Measurements from ENCODE around the gene C7orf57.
"Not testable (repeated sequence)": the region's sequence is repeated elsewhere in the genome, so short reads cannot be mapped to it uniquely, and the experiment has no call there.

Gene C7orf57

DNA sequence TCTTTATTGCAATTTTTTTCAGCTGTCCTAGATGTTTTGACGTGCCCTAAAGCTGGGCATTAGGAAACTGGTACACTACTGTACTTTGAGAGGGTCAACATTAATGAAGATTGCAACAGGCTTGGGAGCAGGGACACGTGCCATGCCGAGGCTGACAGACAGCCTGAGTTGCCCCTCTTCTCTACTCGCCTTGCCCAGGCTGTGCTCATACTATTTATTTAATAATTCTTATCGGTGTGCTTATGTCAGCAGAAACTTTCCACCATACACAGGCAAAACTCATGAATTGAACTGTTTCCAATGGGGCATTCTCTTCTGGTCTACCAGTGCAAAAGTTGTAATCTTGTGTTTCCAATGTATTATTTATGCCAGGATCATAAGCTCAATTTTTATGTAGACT is 24.4 kb downstream of the C7orf57 start:
- no peak overlapping the region for H3K9ac ChIP-seq (ENCODE audit: low read length)
- no peak overlapping the region for H3K27ac ChIP-seq (ENCODE audit: low read depth, low read length)
- no peaks in the 10 kb centered on the region for H3K9me3 ChIP-seq (ENCODE audit: low read length)
- no peaks in the 10 kb centered on the region for H3K4me1 ChIP-seq (ENCODE audit: insufficient read depth, low read length)
- no peaks in the 10 kb centered on the region for H3K27me3 ChIP-seq (ENCODE audit: control insufficient read depth in 1 of 2, insufficient read depth in 2 of 2, low read length in 2 of 2)
- no peaks in the 10 kb centered on the region for H3K36me3 ChIP-seq (ENCODE audit: insufficient read depth, low read length)
- H3K4me3 ChIP-seq (ENCODE audit: low read depth in 1 of 2, low read length in 2 of 2): no peak overlapping the region

DNA sequence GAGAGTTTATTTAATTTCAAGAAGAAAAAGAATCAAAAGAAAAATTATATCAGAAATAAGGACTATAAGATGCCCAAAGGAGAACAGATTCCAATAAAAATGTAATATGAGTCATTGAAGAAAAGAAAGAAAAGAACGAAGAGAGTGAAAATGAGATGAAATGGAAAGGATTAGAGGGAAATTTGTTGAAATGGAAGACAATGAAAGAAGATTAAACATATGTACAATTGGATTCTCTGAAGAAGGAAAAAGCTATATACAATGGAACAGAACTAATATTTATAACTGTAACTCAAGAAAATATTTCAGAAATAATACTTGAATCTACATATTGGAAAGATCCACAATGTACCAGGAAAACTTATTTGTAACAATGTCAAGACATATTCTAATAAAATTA is 28.6 kb downstream of the C7orf57 start:
- Histone ChIP-seq H3K4me3 (ENCODE audit: low read depth in 1 of 2, low read length in 2 of 2) (no peak overlapping the region), H3K9me3 (ENCODE audit: low read length) (no peaks in the 10 kb centered on the region), H3K36me3 (ENCODE audit: insufficient read depth, low read length) (no peaks in the 10 kb centered on the region), H3K27me3 (ENCODE audit: control insufficient read depth in 1 of 2, insufficient read depth in 2 of 2, low read length in 2 of 2) (no peaks in the 10 kb centered on the region), H3K4me1 (ENCODE audit: insufficient read depth, low read length) (no peaks in the 10 kb centered on the region), H3K27ac (ENCODE audit: low read depth, low read length) (no peak overlapping the region), H3K9ac (ENCODE audit: low read length) (no peak overlapping the region)

DNA sequence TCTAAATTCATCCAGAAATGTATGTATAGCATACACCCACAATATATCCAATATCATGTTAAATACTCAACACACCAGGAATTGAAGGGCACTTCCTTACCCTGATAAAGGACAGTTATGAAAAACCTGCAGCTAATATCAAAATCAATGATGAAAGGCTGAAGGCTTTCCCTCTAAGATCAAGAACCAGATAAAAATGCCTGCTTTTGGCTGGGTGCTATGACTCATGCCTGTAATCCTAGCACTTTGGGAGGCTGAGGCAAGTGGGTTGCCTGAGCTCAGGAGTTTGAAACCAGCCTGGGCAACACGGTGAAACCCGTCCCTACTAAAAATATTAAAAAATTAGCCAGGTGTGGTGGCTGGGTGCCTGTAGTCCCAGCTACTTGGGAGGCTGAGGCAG is 32.1 kb downstream of the C7orf57 start:
- H3K27me3 ChIP-seq (ENCODE audit: control insufficient read depth in 1 of 2, insufficient read depth in 2 of 2, low read length in 2 of 2): no peaks in the 10 kb centered on the region

DNA sequence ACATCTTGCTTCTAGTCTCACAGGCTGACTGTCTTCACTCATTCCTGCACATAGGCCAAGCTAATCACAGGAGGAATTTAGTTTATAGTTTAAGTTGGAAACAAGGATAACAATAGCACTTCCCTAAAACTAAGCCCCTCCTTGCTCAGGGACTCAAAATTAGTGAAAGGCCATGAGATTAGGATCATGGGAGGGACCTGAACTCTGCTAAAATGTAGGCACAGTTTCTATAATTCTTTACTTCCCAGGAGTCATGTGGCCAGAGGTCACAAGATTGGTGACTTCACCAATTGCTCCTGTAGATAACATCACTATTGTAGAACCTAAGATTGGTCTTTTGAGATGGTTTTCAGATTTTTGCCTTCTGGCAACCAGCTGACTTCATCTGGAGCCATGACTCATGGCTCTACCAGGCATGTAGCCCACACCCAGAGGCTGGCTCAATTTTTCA is 38.9 kb downstream of the C7orf57 start:
- Histone ChIP-seq H3K36me3 (ENCODE audit: insufficient read depth, low read length) (no peaks in the 10 kb centered on the region), H3K9me3 (ENCODE audit: low read length) (no peaks in the 10 kb centered on the region), H3K4me1 (ENCODE audit: insufficient read depth, low read length) (no peaks in the 10 kb centered on the region), H3K4me3 (ENCODE audit: low read depth in 1 of 2, low read length in 2 of 2) (no peak overlapping the region), H3K9ac (ENCODE audit: low read length) (no peak overlapping the region), H3K27ac (ENCODE audit: low read depth, low read length) (no peak overlapping the region), H3K27me3 (ENCODE audit: control insufficient read depth in 1 of 2, insufficient read depth in 2 of 2, low read length in 2 of 2) (no peaks in the 10 kb centered on the region)

More for the DNA sequence above, 32.1 kb downstream of the C7orf57 start:
- Histone ChIP-seq H3K4me3 (ENCODE audit: low read depth in 1 of 2, low read length in 2 of 2) (no peak overlapping the region), H3K9me3 (ENCODE audit: low read length) (no peaks in the 10 kb centered on the region), H3K36me3 (ENCODE audit: insufficient read depth, low read length) (no peaks in the 10 kb centered on the region), H3K9ac (ENCODE audit: low read length) (no peak overlapping the region), H3K4me1 (ENCODE audit: insufficient read depth, low read length) (no peaks in the 10 kb centered on the region), H3K27ac (ENCODE audit: low read depth, low read length) (no peak overlapping the region)

DNA sequence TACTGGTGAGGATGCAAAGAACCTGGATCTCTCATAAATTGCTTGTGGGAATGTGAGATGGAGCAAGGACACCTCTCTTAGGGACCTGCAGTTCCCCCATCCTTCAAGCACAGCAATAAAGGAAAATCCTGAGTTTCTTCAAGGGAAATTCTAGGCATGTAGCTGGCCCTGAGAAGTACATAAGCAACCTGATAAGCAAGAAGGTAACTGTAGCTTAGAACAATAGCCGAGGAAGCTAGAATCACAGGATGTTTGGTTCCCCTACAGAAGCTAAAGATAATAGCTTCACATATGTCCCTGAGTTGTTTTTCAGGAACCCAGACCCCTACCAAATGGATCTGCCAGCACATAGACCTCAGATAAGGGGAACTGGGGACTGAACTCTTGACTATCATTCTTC is 42.1 kb downstream of the C7orf57 start:
- no peaks in the 10 kb centered on the region for H3K4me1 ChIP-seq (ENCODE audit: insufficient read depth, low read length)
- H3K27me3 ChIP-seq (ENCODE audit: control insufficient read depth in 1 of 2, insufficient read depth in 2 of 2, low read length in 2 of 2): no peaks in the 10 kb centered on the region
- H3K9ac ChIP-seq (ENCODE audit: low read length): no peak overlapping the region
- no peak overlapping the region for H3K27ac ChIP-seq (ENCODE audit: low read depth, low read length)
- no peaks in the 10 kb centered on the region for H3K9me3 ChIP-seq (ENCODE audit: low read length)
- H3K4me3 ChIP-seq (ENCODE audit: low read depth in 1 of 2, low read length in 2 of 2): no peak overlapping the region
- no peaks in the 10 kb centered on the region for H3K36me3 ChIP-seq (ENCODE audit: insufficient read depth, low read length)

DNA sequence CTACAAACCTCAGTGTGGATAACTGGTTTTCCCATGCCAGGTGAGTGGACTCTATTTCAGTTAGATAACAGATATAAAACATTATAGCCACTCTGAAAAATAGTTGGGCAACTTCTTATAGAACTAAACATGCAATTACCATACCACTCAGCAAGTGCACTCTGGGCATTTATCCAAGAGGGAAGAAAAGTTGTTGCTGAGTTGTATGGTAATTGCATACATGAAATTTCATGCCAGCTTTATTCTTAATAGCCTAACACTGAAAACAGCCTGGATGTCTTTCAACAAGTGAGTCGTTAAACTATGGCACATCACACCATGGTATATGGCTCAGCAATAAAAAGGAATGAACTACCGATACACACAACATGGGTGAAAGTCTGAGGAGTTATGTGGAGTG is 43.1 kb downstream of the C7orf57 start:
- H3K4me1 ChIP-seq (ENCODE audit: insufficient read depth, low read length): no peaks in the 10 kb centered on the region
- no peaks in the 10 kb centered on the region for H3K27me3 ChIP-seq (ENCODE audit: control insufficient read depth in 1 of 2, insufficient read depth in 2 of 2, low read length in 2 of 2)
- H3K27ac ChIP-seq (ENCODE audit: low read depth, low read length): no peak overlapping the region

GRCh38 chr7:48082378-48082777 is 47.0 kb downstream of the C7orf57 start:
- not testable (repeated sequence) for H3K9me3 ChIP-seq (ENCODE audit: low read length); H3K9ac ChIP-seq (ENCODE audit: low read length); H3K4me1 ChIP-seq (ENCODE audit: insufficient read depth, low read length); H3K27me3 ChIP-seq (ENCODE audit: control insufficient read depth in 1 of 2, insufficient read depth in 2 of 2, low read length in 2 of 2); H3K4me3 ChIP-seq (ENCODE audit: low read depth in 1 of 2, low read length in 2 of 2); H3K36me3 ChIP-seq (ENCODE audit: insufficient read depth, low read length); H3K27ac ChIP-seq (ENCODE audit: low read depth, low read length)

More for the DNA sequence above, 43.1 kb downstream of the C7orf57 start:
- Histone ChIP-seq H3K9me3 (ENCODE audit: low read length) (no peaks in the 10 kb centered on the region), H3K4me3 (ENCODE audit: low read depth in 1 of 2, low read length in 2 of 2) (no peak overlapping the region), H3K36me3 (ENCODE audit: insufficient read depth, low read length) (no peaks in the 10 kb centered on the region), H3K9ac (ENCODE audit: low read length) (no peak overlapping the region)

DNA sequence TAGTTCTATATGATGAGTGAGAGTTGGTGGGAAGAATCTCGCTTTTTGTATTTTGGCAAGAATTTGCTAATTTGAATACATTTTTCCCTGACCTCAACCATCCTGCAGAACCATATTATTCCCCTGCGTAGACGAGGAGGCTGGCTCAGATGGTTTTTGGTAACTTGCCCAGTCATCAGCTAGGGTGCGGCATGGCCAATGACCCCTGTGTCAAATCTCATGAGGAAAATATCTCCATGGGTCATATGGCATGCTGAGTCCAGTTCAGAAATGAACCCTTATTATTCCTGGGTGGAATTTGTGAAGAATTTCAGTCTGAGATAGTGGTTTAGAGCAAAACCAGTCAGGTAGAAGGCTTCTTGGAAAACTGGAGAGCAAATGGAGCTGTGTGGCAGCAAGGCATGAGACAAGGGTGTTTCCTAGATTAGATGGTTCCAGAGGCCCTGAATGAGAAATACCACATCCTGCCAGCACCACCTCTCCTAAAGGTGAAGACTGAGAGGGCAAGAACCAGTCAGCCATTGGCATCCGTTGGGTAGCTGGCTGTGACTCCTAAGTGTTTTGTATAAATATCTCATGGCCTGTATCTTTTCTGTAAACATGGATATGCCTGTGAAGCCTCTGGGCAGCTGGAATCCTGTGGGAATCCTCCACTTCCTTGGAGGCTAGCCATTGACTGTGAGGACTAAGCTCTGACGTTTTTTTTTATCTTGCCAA is 47.9 kb downstream of the C7orf57 start:
- Histone ChIP-seq H3K27me3 (ENCODE audit: control insufficient read depth in 1 of 2, insufficient read depth in 2 of 2, low read length in 2 of 2) (no peaks in the 10 kb centered on the region), H3K36me3 (ENCODE audit: insufficient read depth, low read length) (no peaks in the 10 kb centered on the region), H3K27ac (ENCODE audit: low read depth, low read length) (no peak overlapping the region), H3K9me3 (ENCODE audit: low read length) (no peaks in the 10 kb centered on the region), H3K4me3 (ENCODE audit: low read depth in 1 of 2, low read length in 2 of 2) (no peak overlapping the region), H3K9ac (ENCODE audit: low read length) (no peak overlapping the region), H3K4me1 (ENCODE audit: insufficient read depth, low read length) (peaks cover 3% of the 10 kb centered on the region)

DNA sequence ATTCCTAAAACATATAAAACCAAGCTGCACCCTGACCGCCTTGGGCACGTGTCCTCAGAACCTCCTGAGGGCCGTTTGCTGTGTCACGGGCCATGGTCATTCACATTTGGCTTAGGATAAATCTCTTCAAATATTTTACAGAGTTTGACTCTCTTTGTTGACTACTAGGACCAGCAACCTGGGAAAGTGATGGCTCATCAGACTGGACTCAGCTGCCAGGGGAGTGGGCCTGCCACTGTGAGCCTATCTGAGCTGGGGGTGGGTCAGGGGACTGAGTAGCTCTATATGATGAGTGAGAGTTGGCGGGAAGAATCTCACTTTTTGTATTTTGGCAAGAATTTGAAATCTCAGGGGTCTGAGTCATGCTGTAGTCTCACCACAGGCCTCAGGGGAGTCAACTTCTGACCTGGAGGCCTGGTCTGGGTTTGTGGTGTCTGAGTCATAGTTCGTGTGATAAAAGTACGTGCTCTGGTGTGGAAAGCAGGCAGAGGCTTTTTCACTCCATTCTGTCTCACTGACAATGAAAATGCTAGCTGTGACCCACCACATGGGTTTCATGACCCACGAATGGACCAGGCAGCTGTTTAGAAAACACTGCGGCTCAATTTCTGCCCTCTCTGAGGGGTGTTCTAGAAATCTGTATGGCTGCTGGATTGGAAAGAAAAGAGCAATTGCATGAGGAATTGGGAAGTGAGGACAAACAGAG is 49.5 kb downstream of the C7orf57 start:
- Histone ChIP-seq H3K4me1 (ENCODE audit: insufficient read depth, low read length) (peaks cover 5% of the 10 kb centered on the region), H3K9ac (ENCODE audit: low read length) (no peak overlapping the region), H3K27me3 (ENCODE audit: control insufficient read depth in 1 of 2, insufficient read depth in 2 of 2, low read length in 2 of 2) (no peaks in the 10 kb centered on the region), H3K4me3 (ENCODE audit: low read depth in 1 of 2, low read length in 2 of 2) (no peak overlapping the region), H3K9me3 (ENCODE audit: low read length) (no peaks in the 10 kb centered on the region), H3K36me3 (ENCODE audit: insufficient read depth, low read length) (no peaks in the 10 kb centered on the region), H3K27ac (ENCODE audit: low read depth, low read length) (no peak overlapping the region)

DNA sequence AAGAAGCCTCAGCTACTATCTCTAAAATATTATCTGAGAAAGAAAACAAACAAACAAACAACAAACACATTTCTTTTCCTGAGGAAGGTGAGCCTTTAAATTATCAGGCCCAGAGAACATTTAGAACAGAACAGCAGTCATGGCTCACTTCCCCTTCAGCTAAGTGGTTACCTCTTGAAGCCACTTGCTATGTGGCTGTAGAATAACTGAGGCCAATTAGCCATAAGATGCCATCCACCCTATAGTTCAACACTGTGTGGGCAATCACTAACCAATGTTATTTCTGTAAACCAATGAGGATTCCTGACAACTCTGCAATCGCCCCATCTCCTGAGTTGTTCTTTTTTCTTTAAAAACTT is 50.1 kb downstream of the C7orf57 start:
- Histone ChIP-seq H3K36me3 (ENCODE audit: insufficient read depth, low read length) (no peaks in the 10 kb centered on the region), H3K27ac (ENCODE audit: low read depth, low read length) (no peak overlapping the region), H3K9ac (ENCODE audit: low read length) (no peak overlapping the region), H3K27me3 (ENCODE audit: control insufficient read depth in 1 of 2, insufficient read depth in 2 of 2, low read length in 2 of 2) (no peaks in the 10 kb centered on the region), H3K4me1 (ENCODE audit: insufficient read depth, low read length) (peaks cover 7% of the 10 kb centered on the region), H3K4me3 (ENCODE audit: low read depth in 1 of 2, low read length in 2 of 2) (no peak overlapping the region), H3K9me3 (ENCODE audit: low read length) (no peaks in the 10 kb centered on the region)

- H3K36me3 ChIP-seq (ENCODE audit: insufficient read depth, low read length): no peaks in the 10 kb centered on the region
- no peaks in the 10 kb centered on the region for H3K9me3 ChIP-seq (ENCODE audit: low read length)
- H3K4me3 ChIP-seq (ENCODE audit: low read depth in 1 of 2, low read length in 2 of 2): no peak overlapping the region
- H3K27ac ChIP-seq (ENCODE audit: low read depth, low read length): no peak overlapping the region
- H3K27me3 ChIP-seq (ENCODE audit: control insufficient read depth in 1 of 2, insufficient read depth in 2 of 2, low read length in 2 of 2): no peaks in the 10 kb centered on the region
- H3K4me1 ChIP-seq (ENCODE audit: insufficient read depth, low read length): peaks cover 7% of the 10 kb centered on the region
- H3K9ac ChIP-seq (ENCODE audit: low read length): no peak overlapping the region
Measured at GRCh38 chr7:48085942-48086341, 50.6 kb downstream of the C7orf57 start.

- Histone ChIP-seq H3K27ac (ENCODE audit: low read depth, low read length) (no peak overlapping the region), H3K4me3 (ENCODE audit: low read depth in 1 of 2, low read length in 2 of 2) (no peak overlapping the region), H3K9me3 (ENCODE audit: low read length) (no peaks in the 10 kb centered on the region), H3K4me1 (ENCODE audit: insufficient read depth, low read length) (peaks cover 7% of the 10 kb centered on the region), H3K9ac (ENCODE audit: low read length) (no peak overlapping the region), H3K36me3 (ENCODE audit: insufficient read depth, low read length) (peaks cover 4% of the 10 kb centered on the region), H3K27me3 (ENCODE audit: control insufficient read depth in 1 of 2, insufficient read depth in 2 of 2, low read length in 2 of 2) (no peaks in the 10 kb centered on the region)
Measured at GRCh38 chr7:48087349-48087748, 52.0 kb downstream of the C7orf57 start.
